ENCODE results near the gene PADI3. TPM values are rescaled to one million over a fixed set of nuclear protein-coding genes. Genes with fewer than 3 reads are reported as not detected.

PADI3 gene
- total RNA-seq, 1 experiment from 2014 or later = 2.5 TPM

- H3K27me3 Mint-ChIP-seq (ENCODE audit: low read depth) = no peaks in the 10 kb centered on the region
- H3K27ac ChIP-seq (ENCODE audit: insufficient read length, low read depth, low read length) = no peak overlapping the region
Measured at GRCh38 chr1:17233675-17234320, 15.1 kb upstream of the PADI3 start.

More at GRCh38 chr1:17233675-17234320, 15.1 kb upstream of the PADI3 start:
- no peak overlapping the region for H3K23ac ChIP-seq (ENCODE audit: insufficient read length, low read depth, low read length)
- no peak overlapping the region for H2BK5ac ChIP-seq (ENCODE audit: insufficient read length, low read length)
- no peak overlapping the region for H3K4me2 ChIP-seq (ENCODE audit: insufficient read depth, insufficient read length, low read length)
- no peaks in the 10 kb centered on the region for H3K23me2 ChIP-seq (ENCODE audit: insufficient read length, low read depth, low read length, poor library complexity, severe bottlenecking)
- H2BK12ac ChIP-seq (ENCODE audit: insufficient read length, low read depth, low read length) = no peak overlapping the region
- no peak overlapping the region for H3K4ac ChIP-seq (ENCODE audit: low read depth, low read length)
- no peaks in the 10 kb centered on the region for H3K9me3 ChIP-seq (ENCODE audit: control insufficient read depth, low read depth, low read length)
- no peak for DNase-seq
- H3K79me1 ChIP-seq (ENCODE audit: insufficient read depth, low read depth, low read length, poor library complexity, severe bottlenecking) = no peaks in the 10 kb centered on the region
- no peak for TF ChIP-seq CTCF (conservative IDR thresholded peaks at IDR 0.05)
- no peak overlapping the region for H2BK120ac ChIP-seq (ENCODE audit: low read depth, low read length, poor library complexity, severe bottlenecking)
- H4K8ac ChIP-seq (replicated peaks; ENCODE audit: insufficient read length, low read depth, low read length) = no peak overlapping the region
- H2BK15ac ChIP-seq (ENCODE audit: low read depth, low read length) = no peak overlapping the region
- no peak overlapping the region for H2AK5ac ChIP-seq (ENCODE audit: insufficient read length, low read length)
- no peak overlapping the region for H3K14ac ChIP-seq (ENCODE audit: insufficient read depth, low read length)
- Mint-ChIP-seq H3K27ac (no peak overlapping the region), H3K9me3 (no peaks in the 10 kb centered on the region), H3K4me1 (peaks cover 9 to 10% of the 10 kb centered on the region in 2 experiments; a peak in 3 of 4 replicates), H3K36me3 (ENCODE audit: insufficient read depth in 1 of 3, low read depth in 3 of 3) (no peaks in the 10 kb centered on the region), H3K4me3 (no peak overlapping the region)
- H3K56ac ChIP-seq (ENCODE audit: insufficient read length, low read depth, low read length) = no peak overlapping the region
- H4K20me1 ChIP-seq (ENCODE audit: control insufficient read depth, insufficient read depth, insufficient read length) = no peaks in the 10 kb centered on the region
- no CpG with 5 or more reads among the region's 6 CpGs for WGBS (ENCODE audit: extremely low coverage, insufficient read length, low lambda C conversion rate)
- no peaks in the 10 kb centered on the region; the same call in 1 of the 2 replicates for H3K4me1 ChIP-seq (ENCODE audit: insufficient read depth, low read length)
- H4K91ac ChIP-seq (ENCODE audit: insufficient read length, low read depth, low read length) = no peak overlapping the region
- H3K18ac ChIP-seq (ENCODE audit: insufficient read length, low read depth, low read length) = no peak overlapping the region
- no peaks in the 10 kb centered on the region for H3K27me3 ChIP-seq (ENCODE audit: insufficient read depth, low read length)
- H3T11ph ChIP-seq (ENCODE audit: low read length) = no peak overlapping the region
- H3K9ac ChIP-seq (ENCODE audit: extremely low read depth, insufficient read length, low read length) = no peak overlapping the region
- H4K5ac ChIP-seq (ENCODE audit: insufficient read length, low read depth, low read length) = no peak overlapping the region
- H2BK20ac ChIP-seq (ENCODE audit: low read depth, low read length, poor library complexity, severe bottlenecking) = no peak overlapping the region
- H3K79me2 ChIP-seq (ENCODE audit: insufficient read depth, low read length) = no peaks in the 10 kb centered on the region
- H2AFZ ChIP-seq (ENCODE audit: low read length) = no peak overlapping the region

Measured in H9 (cell line).